Colon (tissue), 2 donors: ENCODE measurements around the gene THRB.

ENCODE experiments used
- FAIRE-seq: peaks from 2 replicates; lab custom pipeline; 2012; peaks lifted over from hg19 to GRCh38; lab: Jason Lieb, UNC
- donor health status: control.
- donor health status: control.

THRB gene

DNA sequence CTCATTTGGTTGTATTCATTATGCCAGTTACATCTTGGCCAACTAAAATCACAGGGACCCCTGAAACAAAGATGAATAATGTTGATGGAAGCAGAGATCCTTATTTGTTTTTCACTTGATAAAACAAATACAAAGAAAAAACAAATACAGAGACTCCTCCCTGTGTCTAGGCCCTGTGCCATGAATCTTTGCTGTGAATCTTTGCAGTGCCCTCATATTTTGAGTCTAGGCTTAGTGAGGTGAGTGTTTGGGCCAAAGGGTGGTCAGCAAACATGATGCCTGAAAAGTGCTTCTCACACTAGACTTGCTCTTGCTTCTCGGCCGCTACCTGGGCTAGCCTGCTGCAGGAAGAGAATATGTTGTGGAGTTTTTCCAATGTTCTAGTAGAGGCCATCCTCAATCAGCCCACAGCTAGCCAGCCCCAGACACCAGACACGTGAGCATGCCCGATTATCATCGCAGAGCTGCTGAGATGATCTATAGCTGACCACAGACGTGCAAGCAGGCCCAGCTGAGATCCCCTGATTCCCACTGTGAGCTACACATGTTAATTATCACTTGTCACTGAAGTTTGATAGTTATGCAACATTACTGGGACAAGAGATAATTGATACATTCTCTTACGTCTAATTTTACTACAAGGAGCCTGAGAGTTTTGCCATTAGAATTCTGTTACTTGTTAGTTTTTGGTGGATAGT is 191.4 kb downstream of the THRB start:
- no peak for FAIRE-seq

DNA sequence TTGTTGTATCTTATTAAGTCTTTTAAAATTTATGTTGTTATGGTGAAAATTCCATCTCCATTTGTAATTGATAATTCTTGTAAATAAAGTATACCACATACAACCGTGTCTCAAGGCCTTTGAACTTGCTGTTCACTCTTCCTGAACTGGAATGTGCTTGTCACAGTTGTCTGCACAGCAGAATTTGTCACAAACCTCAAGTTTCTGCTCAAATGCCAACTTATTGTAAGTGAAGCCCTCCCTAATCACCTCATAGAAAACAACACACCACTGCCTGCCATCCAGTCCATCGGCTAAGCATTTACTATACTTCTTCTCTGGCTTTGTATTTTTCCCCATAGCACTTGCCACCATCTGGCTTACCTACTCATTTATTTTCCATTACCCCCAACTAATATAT is 192.3 kb downstream of the THRB start:
- no peak for FAIRE-seq

DNA sequence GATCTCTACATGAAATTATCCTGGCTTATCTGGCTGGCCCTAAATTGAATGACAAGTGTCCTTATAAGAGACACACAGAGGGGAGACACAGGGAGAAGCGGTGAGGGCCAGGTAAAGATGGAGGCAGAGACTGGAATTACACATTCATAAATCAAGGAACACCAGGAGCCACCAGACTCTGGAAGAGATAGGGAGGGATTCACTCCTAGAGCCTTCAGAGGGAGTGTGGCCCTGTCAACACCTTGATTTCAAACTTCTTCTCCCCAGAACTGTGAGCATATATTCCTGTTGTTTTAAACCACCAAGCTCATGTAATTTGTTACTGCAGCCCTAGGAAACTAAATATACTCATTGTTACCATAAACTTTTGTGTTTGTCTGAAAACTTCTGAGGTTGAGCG is 193.7 kb downstream of the THRB start:
- FAIRE-seq = no peak

DNA sequence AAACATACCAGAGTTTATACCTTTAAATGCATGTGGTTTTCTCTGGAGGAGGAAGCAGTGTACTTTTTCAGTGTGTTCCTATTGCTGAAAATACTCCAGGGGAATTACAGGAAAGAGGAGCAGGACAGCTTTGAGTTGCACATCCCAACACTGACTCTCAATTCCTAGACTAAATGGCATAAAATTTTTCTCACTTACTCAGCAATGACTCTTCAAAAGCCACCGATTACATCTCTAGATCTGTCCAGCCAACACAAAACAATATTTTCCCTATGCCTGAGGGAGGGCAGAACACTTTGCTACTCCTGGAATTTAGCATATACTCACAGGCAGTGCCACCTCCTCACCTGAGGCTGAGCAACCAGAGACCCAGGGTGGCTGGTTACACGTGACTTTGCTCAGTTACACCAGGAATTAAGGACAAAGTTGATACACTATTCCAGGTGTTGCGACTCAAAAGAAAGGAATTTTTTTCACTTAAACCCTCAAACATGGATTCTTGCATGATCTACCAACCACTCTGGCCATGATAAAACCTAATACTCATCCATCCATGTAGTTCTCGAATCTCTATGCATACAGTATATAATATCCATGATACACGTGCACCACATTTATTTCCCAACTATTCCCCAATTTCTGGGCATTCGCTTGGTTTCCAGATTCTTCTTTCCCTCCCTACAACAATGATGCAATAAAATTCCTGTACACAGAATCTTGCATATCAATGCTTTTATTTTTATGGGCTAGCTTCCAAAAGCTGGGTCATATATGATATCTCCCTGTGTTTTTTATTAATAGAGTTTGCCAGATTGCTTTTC is 194.6 kb downstream of the THRB start:
- FAIRE-seq = no peak

DNA sequence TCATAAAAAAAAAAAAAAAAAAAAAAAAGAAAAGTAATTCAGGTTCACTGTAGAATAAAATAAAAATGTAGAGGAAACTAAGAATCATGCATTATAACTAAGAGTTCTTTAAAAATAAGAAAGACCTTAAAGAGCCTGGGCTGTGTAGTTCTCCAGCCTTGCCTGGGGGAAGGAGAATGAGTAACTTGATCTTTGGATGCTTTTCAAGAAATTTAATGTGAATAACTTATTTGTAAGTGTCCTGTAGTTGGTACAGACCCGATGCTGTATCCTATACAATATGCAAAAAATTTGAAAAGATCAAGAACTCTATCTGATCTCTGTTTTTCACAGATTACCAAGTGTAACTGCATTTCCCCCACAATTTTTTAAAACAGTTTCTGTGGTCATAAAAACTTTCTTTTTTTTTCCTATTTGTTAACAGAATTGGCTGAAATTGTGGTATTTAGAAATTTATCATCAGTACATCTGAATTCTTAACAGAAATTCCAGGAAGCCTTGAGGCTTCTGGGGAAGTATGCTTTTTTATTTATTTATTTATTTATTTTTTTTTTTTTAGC is 195.3 kb downstream of the THRB start:
- no peak for FAIRE-seq

DNA sequence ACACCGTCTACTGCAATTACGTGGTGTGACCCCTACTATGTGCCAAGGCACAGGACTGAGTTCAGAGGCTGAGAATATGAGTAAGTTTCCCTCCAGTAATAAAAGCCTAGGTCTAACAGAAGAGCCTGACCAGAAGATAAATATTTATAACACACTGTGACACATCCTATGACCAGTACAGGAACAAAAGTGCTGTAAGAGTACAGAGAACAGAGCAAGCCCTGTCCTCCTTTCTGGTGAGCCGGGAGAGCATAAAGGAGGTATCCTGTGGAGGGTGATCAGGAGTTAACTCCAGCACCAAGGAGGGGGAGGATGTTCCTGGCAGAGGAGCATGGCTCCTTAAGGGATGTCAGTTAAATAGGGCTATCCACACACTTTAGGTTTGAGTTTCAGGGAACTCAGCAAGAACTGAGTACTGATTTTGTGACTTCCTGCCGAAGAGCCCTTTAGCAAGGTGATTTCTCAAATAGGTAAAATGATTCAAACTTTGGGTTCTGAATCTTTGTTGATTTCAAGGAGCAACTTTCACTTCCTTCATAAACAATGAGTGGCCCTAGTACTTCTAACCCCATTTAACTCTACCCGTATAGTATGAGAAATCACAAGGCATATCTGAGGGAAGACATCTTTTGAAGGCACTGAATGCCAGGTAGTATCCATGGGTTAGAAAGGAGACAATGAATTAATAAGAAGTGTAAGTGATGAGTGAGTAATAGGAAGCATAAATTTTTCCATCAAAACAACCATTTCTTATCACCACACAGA is 198.0 kb downstream of the THRB start:
- no peak for FAIRE-seq

DNA sequence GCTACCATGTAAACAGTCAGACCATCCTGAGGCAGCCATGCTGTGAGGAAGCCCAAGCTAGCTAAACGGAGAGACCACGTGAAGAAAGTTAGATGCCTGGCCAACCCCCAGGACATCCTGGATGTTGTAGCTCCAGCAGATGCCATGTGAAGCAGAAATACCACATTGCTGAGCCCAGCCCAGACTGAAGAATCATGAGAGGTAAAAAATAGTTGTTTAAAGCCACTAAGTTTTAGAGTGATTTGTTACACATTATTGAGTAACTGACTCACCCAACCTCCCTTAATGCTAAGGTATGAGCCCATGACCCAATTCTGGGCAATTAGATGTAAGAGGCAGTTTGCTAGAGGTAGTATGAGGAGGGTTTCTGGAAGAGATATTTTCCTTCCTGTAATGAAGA is 200.5 kb downstream of the THRB start:
- FAIRE-seq = no peak

DNA sequence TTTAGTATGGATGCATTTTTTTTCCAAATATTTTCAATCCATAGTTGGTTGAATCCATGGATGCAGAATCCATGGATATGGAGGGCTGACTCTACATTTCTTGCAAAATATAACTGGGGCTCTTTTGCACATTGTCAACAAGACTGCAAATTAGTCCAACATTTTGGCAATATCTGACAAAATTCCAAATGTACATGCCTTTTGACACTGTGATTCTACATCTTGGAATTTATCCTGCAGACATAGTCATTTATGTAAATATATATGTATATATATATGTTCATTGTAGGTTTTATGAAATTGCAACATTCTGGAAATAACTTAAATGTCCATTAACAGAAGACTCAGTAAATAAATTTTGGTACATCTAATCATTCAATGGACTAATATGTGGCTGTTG is 203.0 kb downstream of the THRB start:
- no peak for FAIRE-seq

DNA sequence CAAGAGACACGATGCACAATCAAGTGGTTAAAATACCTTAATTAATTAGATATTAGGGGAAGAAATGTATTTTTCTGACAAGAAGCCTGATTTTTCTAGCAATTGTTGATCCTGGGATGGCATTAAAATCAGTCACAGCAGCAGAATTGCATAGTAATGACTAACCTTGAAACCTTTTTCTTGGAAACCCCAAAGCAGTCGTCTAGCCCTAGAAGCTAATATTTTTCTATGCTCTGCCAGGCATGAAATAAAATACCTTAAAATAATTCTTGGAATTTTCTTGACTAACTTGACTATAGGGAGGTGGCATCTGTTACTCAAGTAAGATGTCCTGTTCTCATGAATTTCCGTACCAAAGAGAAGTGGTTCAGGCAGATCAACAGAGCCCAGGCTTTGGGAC is 204.1 kb downstream of the THRB start:
- FAIRE-seq = no peak

DNA sequence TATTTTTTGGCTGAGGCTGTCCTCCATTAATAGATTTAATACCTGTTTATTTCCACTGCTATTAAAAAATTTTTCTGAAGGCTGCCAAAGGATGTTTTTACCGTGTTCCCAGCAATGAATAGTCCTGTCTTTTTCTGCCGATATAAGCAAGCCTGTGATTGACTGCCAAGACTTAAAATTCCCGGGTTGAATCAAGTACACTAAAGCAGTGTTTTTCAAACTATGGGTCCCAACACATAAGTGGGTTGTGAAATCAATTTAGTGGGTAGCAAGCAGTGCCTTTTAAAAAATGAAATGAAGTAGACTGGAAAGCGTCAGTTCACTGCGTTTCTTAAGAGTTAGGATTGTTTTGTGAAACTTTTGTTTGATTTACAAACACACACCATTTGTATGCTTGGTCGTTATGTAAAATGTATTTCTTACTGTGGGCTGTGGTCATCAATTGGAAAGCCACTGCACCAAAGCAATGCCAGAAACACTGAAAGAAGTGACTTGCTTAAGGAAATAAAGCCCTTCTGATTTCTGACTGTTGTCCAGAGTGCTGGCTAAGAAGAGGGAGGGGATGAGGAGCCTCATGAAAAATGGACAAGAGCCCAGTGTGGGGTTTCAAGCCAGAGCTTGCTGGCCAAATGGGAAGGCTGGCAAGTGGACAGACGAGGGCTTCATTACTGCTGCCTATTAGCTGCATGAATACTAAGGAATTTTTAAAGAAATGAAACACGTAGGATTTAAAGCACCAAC is 206.0 kb downstream of the THRB start:
- FAIRE-seq = no peak

DNA sequence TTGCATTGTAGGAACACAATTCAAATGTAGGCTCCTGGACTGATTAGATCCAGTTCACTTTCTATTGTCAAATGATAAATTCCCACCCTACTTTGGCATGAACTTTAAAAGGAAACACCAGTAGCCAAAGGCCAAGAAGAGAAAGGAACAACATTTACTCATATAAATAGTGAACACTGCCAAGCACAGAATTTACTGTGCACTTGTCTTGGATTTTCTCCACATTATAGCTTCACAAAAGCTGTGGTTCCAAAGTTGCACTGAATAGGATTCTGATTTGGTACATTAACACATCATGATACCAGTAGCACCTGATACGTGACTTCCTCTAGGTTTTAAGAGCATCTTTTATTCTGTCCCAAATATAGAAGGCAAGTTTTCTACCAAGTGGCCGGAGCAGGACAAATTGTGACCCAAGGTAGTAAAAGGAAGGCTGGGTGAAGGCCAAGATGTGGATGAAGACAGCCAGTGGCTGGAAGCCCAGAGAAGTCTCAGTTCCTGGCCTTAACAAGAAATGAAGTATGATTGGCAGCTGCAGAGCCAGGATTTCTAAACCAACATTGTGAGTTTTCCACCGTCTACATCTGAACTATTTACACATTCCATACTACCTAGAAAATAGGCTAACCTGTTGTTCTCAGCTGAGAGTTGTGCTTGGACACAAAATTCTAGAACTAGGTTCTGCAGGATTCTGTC is 206.7 kb downstream of the THRB start:
- FAIRE-seq = no peak

DNA sequence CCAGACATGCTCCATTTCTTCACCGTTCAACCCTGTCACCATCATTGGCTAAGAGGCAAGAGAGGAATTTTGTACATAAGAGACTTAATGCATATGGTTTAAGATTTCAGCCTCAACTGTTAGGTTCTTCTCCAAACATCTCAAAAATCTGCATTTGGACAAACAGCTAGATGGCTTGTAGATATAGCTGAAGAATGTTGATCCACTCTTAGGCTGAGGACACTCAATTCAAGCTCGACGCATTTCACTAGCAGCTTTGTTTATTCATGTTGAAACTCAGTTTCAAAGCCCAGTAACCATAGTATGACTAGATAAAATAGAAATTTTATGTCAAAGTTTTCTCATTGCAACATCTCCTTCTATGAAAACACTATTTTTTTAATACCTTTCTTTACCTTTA is 208.2 kb downstream of the THRB start:
- no peak for FAIRE-seq

DNA sequence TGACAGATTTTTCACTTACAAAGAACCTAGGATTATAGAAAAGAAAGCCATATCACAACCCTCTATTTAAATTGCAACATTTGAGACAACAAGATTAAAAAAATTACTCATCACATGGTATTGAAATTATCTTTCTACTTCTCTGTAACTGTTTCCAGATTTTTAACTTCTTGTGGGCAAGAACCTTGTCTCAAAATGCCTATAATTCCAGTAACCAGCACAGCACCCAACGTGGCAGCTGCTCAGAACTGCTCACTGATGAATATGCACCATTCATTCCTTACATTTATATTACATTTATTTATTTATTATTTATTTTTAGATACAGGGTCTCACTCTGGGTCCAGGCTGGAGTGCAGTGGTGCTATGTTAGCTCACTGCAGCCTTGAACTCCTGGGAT is 216.1 kb downstream of the THRB start:
- no peak for FAIRE-seq

DNA sequence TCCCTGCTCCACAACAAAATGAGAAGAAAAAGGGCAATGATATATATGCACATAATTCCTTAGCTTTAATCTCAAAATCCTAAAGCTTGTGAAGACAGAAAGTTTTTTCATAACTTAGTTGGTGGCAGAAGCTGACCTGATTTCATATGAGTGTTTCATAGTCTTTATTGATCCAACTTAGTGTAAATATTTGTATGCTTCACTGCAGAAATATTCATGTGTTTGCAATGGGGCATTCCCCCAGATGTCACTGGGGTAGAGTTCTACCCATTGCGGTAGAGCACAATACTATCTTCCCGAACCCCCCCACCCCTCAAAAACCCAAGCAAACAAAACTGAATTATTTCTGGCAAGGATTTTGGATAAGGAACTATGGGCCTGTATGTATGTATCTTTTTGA is 221.2 kb downstream of the THRB start:
- no peak for FAIRE-seq

DNA sequence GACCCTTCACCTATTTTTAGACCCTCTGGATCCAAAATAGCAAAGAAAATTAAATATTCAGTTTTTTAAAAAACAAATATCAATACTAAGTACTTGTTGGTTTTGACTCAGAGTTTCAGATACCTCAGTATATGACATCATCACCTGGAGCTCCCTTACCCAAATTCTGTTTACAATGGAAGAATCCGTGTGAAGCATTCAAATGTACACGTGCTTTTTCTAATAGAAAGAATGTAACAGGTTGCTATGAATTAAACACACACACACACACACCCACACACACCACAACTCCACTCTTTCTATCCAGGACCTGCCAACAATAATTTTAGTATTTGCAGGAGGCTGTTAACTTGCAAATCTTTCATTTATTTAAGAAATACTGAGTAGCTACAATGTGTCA is 221.8 kb downstream of the THRB start:
- no peak for FAIRE-seq

DNA sequence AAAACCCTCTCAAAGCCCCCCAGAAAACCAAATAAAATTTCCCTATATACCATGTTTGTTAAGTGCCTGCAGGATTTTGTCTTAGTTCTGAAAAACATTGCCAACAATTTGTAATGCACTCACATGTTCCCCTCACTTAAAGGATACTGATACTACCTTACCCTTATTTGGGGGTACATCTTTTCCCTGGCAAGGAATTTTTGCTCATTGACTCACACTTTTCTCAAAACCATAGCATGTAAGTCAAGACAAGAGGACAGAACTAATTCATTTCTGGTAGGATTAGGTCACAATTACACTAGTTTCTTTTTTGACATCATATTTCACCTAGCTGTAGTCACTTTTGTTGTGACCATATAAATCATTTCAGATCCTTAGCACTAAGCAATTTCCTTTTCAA is 222.2 kb downstream of the THRB start:
- FAIRE-seq = no peak

DNA sequence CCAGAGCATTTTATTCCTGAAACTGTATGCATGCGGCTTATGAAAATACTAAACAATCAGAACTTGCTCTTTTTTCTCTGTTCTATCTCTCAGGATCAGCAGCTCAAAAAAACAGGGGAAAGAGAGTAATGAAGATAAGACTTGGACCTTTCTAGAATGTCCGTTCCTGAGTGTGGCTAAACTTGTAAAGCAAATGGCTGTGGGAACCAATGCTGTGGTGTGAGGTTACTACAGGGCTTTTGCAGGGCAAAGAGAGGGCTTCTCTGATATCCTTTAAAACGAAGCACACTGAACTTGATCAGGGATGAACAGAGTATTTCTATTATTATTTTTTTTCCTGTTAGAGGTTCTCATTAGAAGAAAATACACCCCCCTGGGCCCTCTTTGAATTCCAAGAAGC is 223.4 kb downstream of the THRB start:
- FAIRE-seq = no peak

DNA sequence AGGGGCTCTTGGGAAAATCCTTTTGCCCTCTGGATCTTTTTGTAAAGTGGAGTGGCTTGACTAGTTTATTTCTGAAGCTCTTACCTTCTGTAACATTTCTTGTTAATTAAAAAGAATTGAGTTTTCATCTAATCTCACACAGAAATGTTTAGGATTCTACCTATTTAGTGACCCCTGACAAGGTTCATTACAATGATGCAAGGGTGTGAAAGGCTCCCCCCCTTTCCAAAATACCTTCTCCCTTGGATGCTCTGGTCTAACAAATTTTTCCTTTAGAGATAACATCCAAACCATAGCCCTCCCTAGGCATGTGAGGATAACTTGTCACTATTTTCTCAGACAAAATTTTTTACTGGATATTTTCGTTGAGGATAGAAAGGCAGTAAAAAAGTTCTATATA is 223.9 kb downstream of the THRB start:
- FAIRE-seq = no peak

DNA sequence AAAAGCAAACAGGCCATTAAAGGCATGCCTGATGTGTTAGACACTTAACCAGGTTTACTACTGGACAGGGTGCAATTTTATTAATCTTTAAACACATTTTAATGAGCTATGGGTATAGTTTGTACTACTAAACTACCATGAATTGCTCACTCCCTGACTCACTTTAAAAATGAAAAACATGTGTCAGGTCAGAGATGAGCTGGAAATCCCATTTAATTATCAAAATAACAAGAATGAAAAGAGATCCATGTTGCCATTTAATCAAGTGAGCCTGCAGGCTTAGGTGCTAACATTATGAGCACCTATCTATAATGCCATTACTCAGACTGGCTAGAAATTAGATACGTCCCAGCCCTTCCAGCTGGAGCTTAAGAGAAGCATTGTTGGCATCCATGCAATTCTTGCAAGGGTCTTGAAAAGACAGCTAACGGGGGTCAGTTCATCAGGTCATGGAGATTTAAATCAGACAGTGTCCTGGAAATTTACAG is 224.4 kb downstream of the THRB start:
- no peak for FAIRE-seq

DNA sequence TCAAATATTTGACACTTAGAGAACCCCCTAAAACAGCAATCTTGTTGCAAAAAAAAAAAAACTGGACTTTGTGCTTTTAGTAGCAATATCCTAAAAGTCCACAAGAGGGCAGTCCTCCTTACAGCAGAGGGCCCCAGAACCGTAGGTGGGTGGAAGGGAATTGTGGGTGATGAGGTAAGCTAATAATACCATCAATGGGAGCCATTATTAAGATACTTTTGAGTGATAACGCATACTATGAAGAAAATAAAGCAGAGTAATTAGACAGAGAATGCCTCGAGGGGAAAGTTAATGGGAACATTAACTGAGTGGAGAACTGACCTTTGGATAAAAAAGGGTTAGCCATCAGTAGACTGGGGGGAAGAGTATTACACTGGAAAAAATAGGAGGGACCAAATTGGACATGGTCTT is 229.9 kb downstream of the THRB start:
- FAIRE-seq = no peak

DNA sequence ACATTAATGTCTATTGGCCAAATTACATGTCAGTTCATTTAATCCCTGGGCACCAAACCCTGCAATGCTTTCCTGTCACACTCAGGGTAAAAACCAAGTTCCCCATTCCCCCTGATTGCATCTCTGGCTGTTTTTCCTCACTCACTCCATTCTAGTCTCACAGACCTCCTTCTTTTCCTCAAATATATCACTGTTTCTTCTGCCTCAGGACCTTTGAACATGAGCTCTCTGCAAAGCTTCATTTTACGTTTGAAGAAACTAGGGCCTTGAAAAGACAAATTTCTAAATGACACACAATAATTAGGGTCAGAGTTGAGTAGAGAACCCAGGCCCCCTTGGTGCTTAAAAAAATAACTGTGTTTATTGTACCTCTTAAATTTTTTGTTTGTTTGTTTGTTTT is 230.6 kb downstream of the THRB start:
- no peak for FAIRE-seq
